Prostate gland (tissue), 2 donors: ENCODE measurements around the gene SLC24A3.
"Not testable (repeated sequence)": the region's sequence is repeated elsewhere in the genome, so short reads cannot be mapped to it uniquely, and the experiment has no call there.

Experiments used
- POLR2A ChIP-seq: fragments of 450-650 bp; IDR thresholded peaks from one replicate; pipeline ENCODE4 v1.6.1; 2016; ENCODE audit warnings: antibody characterized with exemption, mild to moderate bottlenecking
- POLR2AphosphoS5 ChIP-seq: sonication (generic); formaldehyde crosslinking; IDR thresholded peaks from one replicate; pipeline ENCODE4 v1.6.1; 2017; ENCODE audit warnings: antibody characterized with exemption
- TF ChIP-seq, protein P1 (sequence below), 4 experiments: fragments of 200-600 bp in 2 of 4; fragments of 450-650 bp in 2 of 4; sonication (generic) in 2 of 4; IDR thresholded peaks; 1 replicate in 3 of 4; 2 replicates in 1 of 4; pipeline ENCODE4 v1.5.1; 2016 to 2019; ENCODE audit warnings: antibody characterized with exemption in 4 of 4, mild to moderate bottlenecking in 2 of 4, moderate library complexity in 2 of 4

GRCh38 chr20:19639471-19640045, 427.1 kb downstream of the SLC24A3 start:
- TF ChIP-seq, protein P1, sequence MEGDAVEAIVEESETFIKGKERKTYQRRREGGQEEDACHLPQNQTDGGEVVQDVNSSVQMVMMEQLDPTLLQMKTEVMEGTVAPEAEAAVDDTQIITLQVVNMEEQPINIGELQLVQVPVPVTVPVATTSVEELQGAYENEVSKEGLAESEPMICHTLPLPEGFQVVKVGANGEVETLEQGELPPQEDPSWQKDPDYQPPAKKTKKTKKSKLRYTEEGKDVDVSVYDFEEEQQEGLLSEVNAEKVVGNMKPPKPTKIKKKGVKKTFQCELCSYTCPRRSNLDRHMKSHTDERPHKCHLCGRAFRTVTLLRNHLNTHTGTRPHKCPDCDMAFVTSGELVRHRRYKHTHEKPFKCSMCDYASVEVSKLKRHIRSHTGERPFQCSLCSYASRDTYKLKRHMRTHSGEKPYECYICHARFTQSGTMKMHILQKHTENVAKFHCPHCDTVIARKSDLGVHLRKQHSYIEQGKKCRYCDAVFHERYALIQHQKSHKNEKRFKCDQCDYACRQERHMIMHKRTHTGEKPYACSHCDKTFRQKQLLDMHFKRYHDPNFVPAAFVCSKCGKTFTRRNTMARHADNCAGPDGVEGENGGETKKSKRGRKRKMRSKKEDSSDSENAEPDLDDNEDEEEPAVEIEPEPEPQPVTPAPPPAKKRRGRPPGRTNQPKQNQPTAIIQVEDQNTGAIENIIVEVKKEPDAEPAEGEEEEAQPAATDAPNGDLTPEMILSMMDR (IDR thresholded peaks at IDR 0.05) = not testable (repeated sequence)
- TF ChIP-seq POLR2A, POLR2AphosphoS5: not testable (repeated sequence)
